ENCODE measurements around the gene PCIF1.

Gene PCIF1

GRCh38 chr20:45935416-45936046 lies 1.0 kb downstream of the PCIF1 start (continued):
- TF ChIP-seq ZBTB10 (tag by site-specific recombination; IDR thresholded peaks at IDR 0.05) (no peak), EGR2 (tag by site-specific recombination; IDR thresholded peaks at IDR 0.05; ENCODE audit: low read depth) (peak; percentile 46), ZNF629 (tag by site-specific recombination; IDR thresholded peaks at IDR 0.05) (peak; percentile 26; the same call in 1 of the 2 replicates), ZNF335 (tag by site-specific recombination; conservative IDR thresholded peaks at IDR 0.05) (peak; percentile 47), SP7 (tag by site-specific recombination; IDR thresholded peaks at IDR 0.05) (peak; percentile 12; the same call in 1 of the 2 replicates)

GRCh38 chr20:45937765-45938164 lies 3.3 kb downstream of the PCIF1 start:
- CTCF ChIA-PET: interaction anchor here (0.6 to 2.6 kb wide), 6 partner anchors 9 to 533 kb away, joined by 3 to 14 read pairs (median 5); no protein-coding TSS in a partner anchor
- no peak overlapping the region for H3K4me3 ChIP-seq (ENCODE audit: low read depth, low read length)
- H3K9me3 ChIP-seq (ENCODE audit: control insufficient read depth, insufficient read depth, low read depth, low read length): no peaks in the 10 kb centered on the region
- H3K4me1 ChIP-seq (ENCODE audit: control insufficient read depth, insufficient read depth, low read length): peaks cover 9% of the 10 kb centered on the region
- POLR2A ChIA-PET: interaction anchor here (0.6 to 2.8 kb wide), 5 partner anchors 13 to 132 kb away, joined by 3 to 8 read pairs (median 5); partner anchors contain the start of gene ZSWIM1
- H3K36me3 ChIP-seq (ENCODE audit: control insufficient read depth in 2 of 2, insufficient read depth in 1 of 2, low read length in 2 of 2): peaks cover 6 to 40% of the 10 kb centered on the region in 2 experiments; a peak in 2 of 3 replicates
- no peak overlapping the region for H3K27ac ChIP-seq (ENCODE audit: extremely low read depth, low read depth, low read length)
- TF ChIP-seq KLF10 (tag by site-specific recombination; IDR thresholded peaks at IDR 0.05) (0 out of 2 replicates have a peak, but pooled peaks have one; percentile 31), OSR2 (tag by site-specific recombination; IDR thresholded peaks at IDR 0.05) (peak; percentile 79), ZXDB (tag by site-specific recombination; IDR thresholded peaks at IDR 0.05) (peak; percentile 47), KLF16 (tag by site-specific recombination; IDR thresholded peaks at IDR 0.05) (peak; percentile 75), ZNF37A (tag by site-specific recombination; IDR thresholded peaks at IDR 0.05) (no peak), TSHZ1 (tag by site-specific recombination; IDR thresholded peaks at IDR 0.05; ENCODE audit: borderline replicate concordance) (no peak; the same call in 1 of the 2 replicates), ZBTB49 (tag by site-specific recombination; IDR thresholded peaks at IDR 0.05; ENCODE audit: low read depth) (no peak), ZEB2 (tag by site-specific recombination; IDR thresholded peaks at IDR 0.05) (peak; percentile 80), ZBTB17 (tag by site-specific recombination; IDR thresholded peaks at IDR 0.05) (peak; percentile 27; the same call in 1 of the 2 replicates), ZNF544 (tag by site-specific recombination; IDR thresholded peaks at IDR 0.05) (no peak), PRDM4 (tag by site-specific recombination; IDR thresholded peaks at IDR 0.05) (no peak), ZNF629 (tag by site-specific recombination; IDR thresholded peaks at IDR 0.05) (peak; percentile 93), ZNF664 (tag by site-specific recombination; IDR thresholded peaks at IDR 0.05) (peak; percentile 59; the same call in 1 of the 2 replicates), ZNF362 (tag by site-specific recombination; IDR thresholded peaks at IDR 0.05) (no peak), GFI1B (tag by site-specific recombination; IDR thresholded peaks at IDR 0.05) (peak; percentile 50; the same call in 1 of the 2 replicates), ZNF266 (tag by site-specific recombination; IDR thresholded peaks at IDR 0.05; ENCODE audit: low read depth) (no peak), SCRT2 (tag by site-specific recombination; IDR thresholded peaks at IDR 0.05) (no peak), ZNF692 (tag by site-specific recombination; IDR thresholded peaks at IDR 0.05) (peak; percentile 67; the same call in 1 of the 2 replicates)

Measured in HEK293 (cell line).